ENCODE measurements around the gene EFCAB11.
A peak's percentile ranks its signal among the peaks of the same experiment; 100 is the strongest.

DNA sequence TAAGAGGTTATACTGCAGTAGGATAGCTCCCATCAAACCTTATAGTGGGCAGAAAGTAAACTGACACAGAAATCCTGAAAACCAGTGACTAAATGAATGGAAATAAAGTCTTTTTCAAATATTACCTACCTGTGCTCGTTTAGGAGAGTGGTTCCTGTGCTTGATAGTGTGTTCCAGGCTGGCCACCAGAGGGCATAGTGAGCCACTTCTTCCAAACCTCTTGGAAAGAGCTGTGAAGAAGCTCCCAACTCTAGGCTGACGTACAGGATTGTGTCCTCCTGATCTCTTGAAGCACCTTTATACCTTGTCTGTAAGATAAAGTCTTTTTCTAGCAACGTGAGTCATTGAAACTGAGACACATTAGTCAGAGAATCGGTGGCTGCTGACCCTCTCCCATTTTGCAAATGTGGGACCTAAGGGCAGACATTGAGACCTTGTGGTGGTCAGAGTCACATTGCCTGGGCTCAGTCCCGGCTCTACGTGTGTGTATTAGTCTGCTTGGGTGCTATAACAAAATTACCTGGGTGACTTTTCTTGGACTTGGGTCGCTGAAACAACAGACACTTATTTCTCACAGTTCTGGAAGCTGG, 18.8 kb upstream of the EFCAB11 start:
- TF ChIP-seq, protein P1, sequence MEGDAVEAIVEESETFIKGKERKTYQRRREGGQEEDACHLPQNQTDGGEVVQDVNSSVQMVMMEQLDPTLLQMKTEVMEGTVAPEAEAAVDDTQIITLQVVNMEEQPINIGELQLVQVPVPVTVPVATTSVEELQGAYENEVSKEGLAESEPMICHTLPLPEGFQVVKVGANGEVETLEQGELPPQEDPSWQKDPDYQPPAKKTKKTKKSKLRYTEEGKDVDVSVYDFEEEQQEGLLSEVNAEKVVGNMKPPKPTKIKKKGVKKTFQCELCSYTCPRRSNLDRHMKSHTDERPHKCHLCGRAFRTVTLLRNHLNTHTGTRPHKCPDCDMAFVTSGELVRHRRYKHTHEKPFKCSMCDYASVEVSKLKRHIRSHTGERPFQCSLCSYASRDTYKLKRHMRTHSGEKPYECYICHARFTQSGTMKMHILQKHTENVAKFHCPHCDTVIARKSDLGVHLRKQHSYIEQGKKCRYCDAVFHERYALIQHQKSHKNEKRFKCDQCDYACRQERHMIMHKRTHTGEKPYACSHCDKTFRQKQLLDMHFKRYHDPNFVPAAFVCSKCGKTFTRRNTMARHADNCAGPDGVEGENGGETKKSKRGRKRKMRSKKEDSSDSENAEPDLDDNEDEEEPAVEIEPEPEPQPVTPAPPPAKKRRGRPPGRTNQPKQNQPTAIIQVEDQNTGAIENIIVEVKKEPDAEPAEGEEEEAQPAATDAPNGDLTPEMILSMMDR (IDR thresholded peaks at IDR 0.05; ENCODE audit: low read length), result peak; percentile 91
- no peak for TF ChIP-seq EZH2 (IDR thresholded peaks at IDR 0.05; ENCODE audit: borderline replicate concordance, low read length)
